Panc1 (cell line): ENCODE measurements around the gene IL13. TPM values are rescaled to one million over a fixed set of nuclear protein-coding genes. Genes with fewer than 3 reads are reported as not detected.

Experiments
- ATAC-seq: fragments of 200-7000 bp; cut with Tn5 transposase; 2 replicates; pipeline ENCODE4 v1.9.1; 2020; ENCODE audit warnings: mild to moderate bottlenecking, moderate library complexity
- BruUV-seq: library from RNA; stranded (reverse); fragments of 400-500 nt; replicated peaks from 2 replicates; lab custom pipeline; 2021; lab: Mats Ljungman, UMichigan
- CTCF ChIA-PET: fragments of 300-600 bp; sonication (Branson Sonifier 250); formaldehyde crosslinking; loops from one replicate; lab custom pipeline; 2022; ENCODE audit warnings: antibody characterized with exemption; lab: Charles Lee
- POLR2A ChIA-PET: fragments of 300-600 bp; sonication (Branson Sonifier 250); formaldehyde crosslinking; loops from one replicate; lab custom pipeline; 2022; ENCODE audit warnings: antibody characterized with exemption; lab: Charles Lee
- DNase-seq: peaks from one replicate; pipeline ENCODE4 v3.0.0-alpha.2; 2010; ENCODE audit warnings: low read depth, low spot score
- H3K27ac ChIP-seq: 2 replicates; pipeline ENCODE4 v1.5.1; 2011; ENCODE audit warnings: mild to moderate bottlenecking, low read length, inconsistent platforms
- H3K27me3 ChIP-seq: fragments of 200-500 bp; sonication (Bioruptor generic); 2 replicates; pipeline ENCODE4 v1.6.0; 2014; ENCODE audit warnings: low read length, inconsistent platforms; ENCODE audit not compliant: control insufficient read depth, insufficient read depth
- H3K36me3 ChIP-seq: fragments of 200-500 bp; sonication (Bioruptor generic); 2 replicates; pipeline ENCODE4 v1.5.1; 2014; ENCODE audit warnings: inconsistent platforms, mild to moderate bottlenecking, low read length, moderate library complexity; ENCODE audit not compliant: control insufficient read depth, insufficient read depth
- H3K4me1 ChIP-seq: 2 replicates; pipeline ENCODE4 v1.5.1; 2011; ENCODE audit warnings: inconsistent platforms, mild to moderate bottlenecking, low read length, moderate library complexity; ENCODE audit not compliant: control insufficient read depth, insufficient read depth
- H3K4me3 ChIP-seq, 2 experiments: 2 replicates each; pipeline ENCODE4 v1.5.1; 2011 to 2012; ENCODE audit warnings: low read depth in 2 of 2, low read length in 2 of 2, mild to moderate bottlenecking in 2 of 2, inconsistent platforms in 1 of 2, moderate library complexity in 1 of 2
- H3K9me3 ChIP-seq: fragments of 200-500 bp; sonication (Bioruptor generic); 2 replicates; pipeline ENCODE4 v1.5.1; 2014; ENCODE audit warnings: low read depth, mild to moderate bottlenecking, inconsistent platforms, low read length, moderate library complexity; ENCODE audit not compliant: control insufficient read depth, insufficient read depth
- POLR2AphosphoS5 ChIP-seq: IDR thresholded peaks from 2 replicates; pipeline ENCODE4 v1.6.1; 2012; ENCODE audit warnings: mild to moderate bottlenecking, low read depth, low read length, moderate library complexity
- REST ChIP-seq, 2 experiments: IDR thresholded peaks; 2 replicates each; pipeline ENCODE4 v1.6.1; 2011 to 2012; ENCODE audit warnings: low read depth in 2 of 2, control low read depth in 1 of 2, low read length in 1 of 2, mild to moderate bottlenecking in 1 of 2, moderate library complexity in 1 of 2; ENCODE audit not compliant: insufficient read depth in 1 of 2
- SIN3A ChIP-seq: IDR thresholded peaks from 2 replicates; pipeline ENCODE4 v1.6.1; 2012; ENCODE audit warnings: low read depth, mild to moderate bottlenecking, low read length, moderate library complexity, borderline replicate concordance; ENCODE audit not compliant: insufficient read depth
- TCF7L2 ChIP-seq: IDR thresholded peaks from 2 replicates; pipeline ENCODE4 v1.6.1; 2011; ENCODE audit warnings: mild to moderate bottlenecking, low read depth, low read length, inconsistent platforms
- in situ Hi-C: cut with HindIII; loops from 2 replicates; pipeline ENCODE4 v1.10.0; 2016; ENCODE audit warnings: low sequenced_read_pairs, low pct_unique_long_range_greater_than_20kb
- intact Hi-C: fragments of 100-400 bp; cut with micrococcal nuclease; formaldehyde crosslinking; loops from one replicate; pipeline ENCODE4 v1.10.0; 2022; ENCODE audit not compliant: unreplicated experiment
- total RNA-seq: library from RNA; stranded (reverse); gene quantifications from one replicate; pipeline ENCODE4 v1.2.1, GENCODE V29; 2021; ENCODE audit not compliant: unreplicated experiment
- TF ChIP-seq, protein P1 (sequence below): fragments of 450-650 bp; IDR thresholded peaks from 2 replicates; pipeline ENCODE4 v1.5.1; 2017; ENCODE audit warnings: mild to moderate bottlenecking

The IL13 gene
- total RNA-seq, 1 experiment from 2014 or later: not detected

DNA sequence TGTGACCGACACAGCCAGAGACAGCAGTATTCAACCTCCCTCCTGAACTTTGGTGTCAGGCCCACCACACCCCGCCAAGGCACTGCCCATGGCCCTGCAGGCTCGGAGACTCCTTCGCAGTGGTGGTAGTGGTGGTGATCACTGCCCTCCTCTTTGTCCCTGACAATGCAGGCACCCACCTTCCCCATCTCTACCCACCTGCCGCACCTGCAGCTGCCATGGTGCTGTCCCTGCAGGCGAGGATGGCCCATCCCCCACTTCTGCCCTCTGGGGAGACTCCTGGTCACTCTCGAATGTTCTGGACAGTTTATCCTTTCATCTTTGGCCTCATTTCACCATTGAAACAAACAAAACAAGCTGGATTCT is 11.5 kb downstream of the IL13 start:
- Histone ChIP-seq H3K27me3 (no peaks in the 10 kb centered on the region), H3K9me3 (no peaks in the 10 kb centered on the region), H3K36me3 (no peaks in the 10 kb centered on the region), H3K4me1 (peaks cover 5% of the 10 kb centered on the region), H3K27ac (no peak overlapping the region), H3K4me3 (no peak overlapping the region)
- in situ Hi-C loops: no loop called here
- no peak for TF ChIP-seq POLR2AphosphoS5
- CTCF ChIA-PET: no interaction called here
- ATAC-seq (no peak), DNase-seq (no peak)
- no TSS peak for BruUV-seq
- POLR2A ChIA-PET: interaction anchor here (0.5 kb wide), 1 partner anchor 121 kb away, joined by 6 read pairs; no protein-coding TSS in a partner anchor
- intact Hi-C loops: no loop called here

- ChIA-PET CTCF (no interaction called here), POLR2A (interaction anchor here (0.5 to 0.6 kb wide), 2 partner anchors 24 to 121 kb away, joined by 3 to 6 read pairs; no protein-coding TSS in a partner anchor)
- H3K4me1 ChIP-seq: peaks cover 11% of the 10 kb centered on the region
- in situ Hi-C loops: no loop called here
- no peaks in the 10 kb centered on the region for H3K9me3 ChIP-seq
- no TSS peak for BruUV-seq
- no peaks in the 10 kb centered on the region for H3K36me3 ChIP-seq
- no peaks in the 10 kb centered on the region for H3K27me3 ChIP-seq
- no peak for TF ChIP-seq REST (IDR thresholded peaks at IDR 0.05; ENCODE audit: insufficient read depth in 1 of 2, low read depth in 2 of 2, low read length in 1 of 2)
- TF ChIP-seq, protein P1, sequence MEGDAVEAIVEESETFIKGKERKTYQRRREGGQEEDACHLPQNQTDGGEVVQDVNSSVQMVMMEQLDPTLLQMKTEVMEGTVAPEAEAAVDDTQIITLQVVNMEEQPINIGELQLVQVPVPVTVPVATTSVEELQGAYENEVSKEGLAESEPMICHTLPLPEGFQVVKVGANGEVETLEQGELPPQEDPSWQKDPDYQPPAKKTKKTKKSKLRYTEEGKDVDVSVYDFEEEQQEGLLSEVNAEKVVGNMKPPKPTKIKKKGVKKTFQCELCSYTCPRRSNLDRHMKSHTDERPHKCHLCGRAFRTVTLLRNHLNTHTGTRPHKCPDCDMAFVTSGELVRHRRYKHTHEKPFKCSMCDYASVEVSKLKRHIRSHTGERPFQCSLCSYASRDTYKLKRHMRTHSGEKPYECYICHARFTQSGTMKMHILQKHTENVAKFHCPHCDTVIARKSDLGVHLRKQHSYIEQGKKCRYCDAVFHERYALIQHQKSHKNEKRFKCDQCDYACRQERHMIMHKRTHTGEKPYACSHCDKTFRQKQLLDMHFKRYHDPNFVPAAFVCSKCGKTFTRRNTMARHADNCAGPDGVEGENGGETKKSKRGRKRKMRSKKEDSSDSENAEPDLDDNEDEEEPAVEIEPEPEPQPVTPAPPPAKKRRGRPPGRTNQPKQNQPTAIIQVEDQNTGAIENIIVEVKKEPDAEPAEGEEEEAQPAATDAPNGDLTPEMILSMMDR: no peak
- no peak for TF ChIP-seq TCF7L2
- TF ChIP-seq SIN3A: no peak
- TF ChIP-seq POLR2AphosphoS5: no peak
- H3K4me3 ChIP-seq: no peak overlapping the region
- DNase-seq (no peak), ATAC-seq (no peak)
- intact Hi-C loops: no loop called here
- H3K27ac ChIP-seq: no peak overlapping the region
Measured at GRCh38 chr5:132669966-132670882, 12.3 kb downstream of the IL13 start.

DNA sequence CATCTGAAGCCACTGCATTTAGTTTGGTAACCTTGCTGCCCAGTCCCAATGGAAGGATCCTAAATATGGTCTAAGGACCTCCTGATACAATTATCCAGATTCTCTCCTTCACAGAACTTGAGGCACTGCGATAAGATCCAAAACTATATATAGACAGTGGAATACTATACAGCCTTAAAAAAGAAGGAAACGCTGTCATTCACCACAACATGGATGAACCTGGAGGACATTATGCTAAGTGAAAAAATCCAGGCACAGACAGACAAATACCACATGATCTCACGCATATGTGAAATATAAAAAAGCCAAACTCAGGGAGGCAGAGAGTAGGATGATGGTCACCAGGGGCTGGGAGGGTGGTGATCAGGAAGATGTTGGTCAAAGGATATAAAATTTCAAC is 13.0 kb downstream of the IL13 start:
- intact Hi-C loops: no loop called here
- Histone ChIP-seq H3K27me3 (no peaks in the 10 kb centered on the region), H3K4me3 (no peak overlapping the region), H3K27ac (no peak overlapping the region), H3K36me3 (no peaks in the 10 kb centered on the region), H3K4me1 (peaks cover 12% of the 10 kb centered on the region), H3K9me3 (no peaks in the 10 kb centered on the region)
- ATAC-seq (no peak), DNase-seq (no peak)
- no peak for TF ChIP-seq SIN3A
- TF ChIP-seq, protein P1: no peak
- in situ Hi-C loops: no loop called here
- ChIA-PET CTCF (no interaction called here), POLR2A (interaction anchor here (0.6 kb wide), 1 partner anchor 24 kb away, joined by 3 read pairs; no protein-coding TSS in a partner anchor)
- BruUV-seq: no TSS peak
